Measurements from ENCODE around the gene DHRS7C. TPM values are rescaled to one million over a fixed set of nuclear protein-coding genes. Genes with fewer than 3 reads are reported as not detected.

DHRS7C gene
- total RNA-seq, 2 experiments from 2014 or later = not detected

DNA sequence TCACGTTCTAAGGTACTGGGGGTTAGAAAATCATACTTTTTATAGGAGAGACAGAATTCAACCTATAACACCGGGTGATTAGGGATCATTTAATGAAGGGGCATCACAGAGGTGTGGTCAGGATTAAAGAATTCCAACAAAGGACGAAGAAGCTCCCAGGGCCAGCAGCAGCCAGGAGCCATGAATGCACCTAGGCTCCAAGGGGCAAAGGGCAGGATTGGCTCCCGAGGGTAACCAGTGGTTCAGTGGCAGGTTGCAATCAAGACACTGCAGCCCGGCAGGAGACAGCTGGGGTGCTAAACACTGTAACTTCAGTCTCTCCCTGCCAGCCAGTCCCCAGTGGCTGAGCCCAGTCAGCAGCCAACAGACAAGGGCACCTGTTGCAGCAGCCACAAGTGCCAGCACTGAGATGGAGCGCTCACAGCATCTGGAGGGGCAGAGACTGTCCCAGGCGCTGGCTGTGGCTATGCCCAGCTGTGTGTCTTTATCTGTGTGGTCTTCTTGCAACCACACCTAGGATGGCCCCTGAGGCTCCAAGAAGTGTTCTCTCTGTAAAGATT is 23.9 kb downstream of the DHRS7C start:
- peaks cover 5% of the 10 kb centered on the region for H3K4me1 Mint-ChIP-seq
- H3K9me3 Mint-ChIP-seq (ENCODE audit: low read depth) = no peaks in the 10 kb centered on the region
- CTCF ChIA-PET = no interaction called here
- ATAC-seq = no peak
- H3K27ac Mint-ChIP-seq = no peak overlapping the region
- no peaks in the 10 kb centered on the region for H3K36me3 Mint-ChIP-seq
- DNase-seq = no peak
- peaks cover 12% of the 10 kb centered on the region for H3K27me3 Mint-ChIP-seq
- no peak overlapping the region for H3K4me3 Mint-ChIP-seq

DNA sequence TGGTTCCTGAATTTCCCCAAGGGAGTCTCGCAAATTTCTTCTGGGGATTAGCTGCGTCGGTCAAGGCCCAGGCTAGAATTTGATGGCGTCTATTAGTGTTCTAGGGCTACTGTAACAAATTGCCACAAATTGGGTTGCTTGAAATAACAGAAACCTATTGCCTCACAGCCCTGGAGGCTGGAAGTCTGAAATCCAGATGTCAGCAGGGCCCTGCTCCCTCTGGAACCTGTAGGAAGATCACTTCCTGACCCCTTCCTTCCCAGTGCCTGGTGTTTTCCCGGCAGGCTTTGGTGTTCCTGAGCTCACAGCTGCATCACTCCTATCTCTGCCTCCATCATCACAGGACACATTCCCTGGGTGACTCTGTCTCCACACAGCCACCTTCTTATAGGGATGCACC is 24.4 kb downstream of the DHRS7C start:
- H3K4me1 Mint-ChIP-seq = peaks cover 7% of the 10 kb centered on the region
- peaks cover 12% of the 10 kb centered on the region for H3K27me3 Mint-ChIP-seq
- no peak overlapping the region for H3K27ac Mint-ChIP-seq
- no peaks in the 10 kb centered on the region for H3K36me3 Mint-ChIP-seq
- DNase-seq = no peak
- no peak overlapping the region for H3K4me3 Mint-ChIP-seq
- H3K9me3 Mint-ChIP-seq (ENCODE audit: low read depth) = no peaks in the 10 kb centered on the region
- CTCF ChIA-PET = no interaction called here
- ATAC-seq = no peak

GRCh38 chr17:9765322-9765721 is 26.1 kb downstream of the DHRS7C start:
- Mint-ChIP-seq H3K9me3 (ENCODE audit: low read depth) (no peaks in the 10 kb centered on the region), H3K27ac (no peak overlapping the region), H3K36me3 (no peaks in the 10 kb centered on the region), H3K4me1 (peaks cover 7% of the 10 kb centered on the region), H3K27me3 (peaks cover 12% of the 10 kb centered on the region), H3K4me3 (no peak overlapping the region)
- ATAC-seq = no peak
- CTCF ChIA-PET = interaction anchor here (1.1 kb wide), 1 partner anchor 21 kb away, joined by 3 read pairs; no protein-coding TSS in a partner anchor
- no peak for DNase-seq

DNA sequence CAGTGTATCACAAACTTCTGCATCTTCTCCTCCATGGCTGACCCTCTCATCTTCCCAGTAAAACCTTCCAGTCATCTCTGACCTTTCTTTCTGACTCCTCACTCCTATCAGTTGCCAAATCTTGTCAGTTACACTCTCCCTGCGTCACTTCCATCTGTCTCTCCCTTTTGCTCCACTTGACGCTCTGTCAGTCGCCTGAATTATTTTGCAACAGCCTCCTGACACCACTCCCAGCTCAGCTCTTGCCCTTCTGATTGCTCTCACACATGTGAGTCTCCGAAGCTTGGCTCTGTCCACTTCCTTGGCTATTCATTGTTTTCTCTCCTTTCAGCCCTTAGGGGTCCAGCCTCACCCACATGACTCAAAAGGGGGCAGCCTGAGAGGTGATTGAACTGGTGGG is 27.7 kb downstream of the DHRS7C start:
- no peak for ATAC-seq
- Mint-ChIP-seq H3K4me3 (no peak overlapping the region), H3K9me3 (ENCODE audit: low read depth) (no peaks in the 10 kb centered on the region), H3K27me3 (peaks cover 12% of the 10 kb centered on the region), H3K36me3 (no peaks in the 10 kb centered on the region), H3K27ac (no peak overlapping the region), H3K4me1 (peaks cover 7% of the 10 kb centered on the region)
- DNase-seq = no peak
- CTCF ChIA-PET = no interaction called here

DNA sequence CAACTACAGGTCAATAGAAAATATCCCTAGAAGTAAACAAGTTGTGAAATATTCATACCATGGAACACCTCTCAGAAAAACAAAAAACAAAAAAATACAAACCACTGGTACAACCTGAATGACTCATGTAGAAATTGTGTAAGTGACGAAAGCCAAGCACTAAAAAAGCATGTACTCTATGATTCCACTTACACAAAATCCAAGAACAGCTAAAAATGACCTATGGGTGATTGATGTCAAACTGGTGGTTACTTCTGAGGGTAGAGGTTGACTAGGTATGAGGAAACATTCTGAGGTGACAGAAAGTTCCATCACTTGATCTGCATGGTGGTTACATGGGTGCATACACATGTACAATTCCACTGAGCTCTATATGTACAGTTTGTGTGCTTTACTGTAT is 31.1 kb downstream of the DHRS7C start:
- Mint-ChIP-seq H3K9me3 (ENCODE audit: low read depth) (no peaks in the 10 kb centered on the region), H3K4me1 (peaks cover 7% of the 10 kb centered on the region), H3K27me3 (peaks cover 8% of the 10 kb centered on the region), H3K4me3 (no peak overlapping the region), H3K27ac (no peak overlapping the region), H3K36me3 (no peaks in the 10 kb centered on the region)
- DNase-seq = no peak
- CTCF ChIA-PET = interaction anchor here (0.9 kb wide), 1 partner anchor 32 kb away, joined by 3 read pairs; no protein-coding TSS in a partner anchor
- ATAC-seq = no peak

DNA sequence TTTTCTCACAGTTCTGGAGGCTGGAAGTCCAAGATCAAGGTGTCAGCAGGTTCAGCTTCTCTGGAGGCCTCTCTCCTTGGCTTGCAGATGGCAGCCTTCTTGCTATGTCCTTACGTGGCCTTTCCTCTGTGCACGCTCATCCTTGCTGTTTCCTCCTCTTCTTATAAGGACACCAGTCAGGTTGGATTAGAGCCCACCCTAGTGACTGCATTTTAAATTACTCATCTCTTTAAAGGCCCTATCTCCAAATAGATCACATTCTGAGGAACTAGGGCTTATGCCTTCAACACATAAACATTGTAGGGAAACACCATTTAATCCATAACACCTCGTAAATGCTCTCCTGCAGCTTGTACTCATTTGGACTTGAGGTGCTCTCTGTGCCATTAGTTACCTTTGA is 36.3 kb downstream of the DHRS7C start:
- H3K36me3 Mint-ChIP-seq = no peaks in the 10 kb centered on the region
- CTCF ChIA-PET = no interaction called here

GRCh38 chr17:9750524-9750923 is 40.9 kb downstream of the DHRS7C start:
- no peaks in the 10 kb centered on the region for H3K36me3 Mint-ChIP-seq
- no peaks in the 10 kb centered on the region for H3K9me3 Mint-ChIP-seq (ENCODE audit: low read depth)
- H3K27ac Mint-ChIP-seq = no peak overlapping the region
- no peak for DNase-seq
- CTCF ChIA-PET = no interaction called here
- no peaks in the 10 kb centered on the region for H3K4me1 Mint-ChIP-seq
- H3K4me3 Mint-ChIP-seq = no peak overlapping the region
- peaks cover 15% of the 10 kb centered on the region for H3K27me3 Mint-ChIP-seq
- no peak for ATAC-seq

More for the DNA sequence above, 36.3 kb downstream of the DHRS7C start:
- peaks cover 9% of the 10 kb centered on the region for H3K27me3 Mint-ChIP-seq
- ATAC-seq (no peak), DNase-seq (no peak)
- no peaks in the 10 kb centered on the region for H3K9me3 Mint-ChIP-seq (ENCODE audit: low read depth)
- no peaks in the 10 kb centered on the region for H3K4me1 Mint-ChIP-seq
- no peak overlapping the region for H3K27ac Mint-ChIP-seq
- H3K4me3 Mint-ChIP-seq = no peak overlapping the region

DNA sequence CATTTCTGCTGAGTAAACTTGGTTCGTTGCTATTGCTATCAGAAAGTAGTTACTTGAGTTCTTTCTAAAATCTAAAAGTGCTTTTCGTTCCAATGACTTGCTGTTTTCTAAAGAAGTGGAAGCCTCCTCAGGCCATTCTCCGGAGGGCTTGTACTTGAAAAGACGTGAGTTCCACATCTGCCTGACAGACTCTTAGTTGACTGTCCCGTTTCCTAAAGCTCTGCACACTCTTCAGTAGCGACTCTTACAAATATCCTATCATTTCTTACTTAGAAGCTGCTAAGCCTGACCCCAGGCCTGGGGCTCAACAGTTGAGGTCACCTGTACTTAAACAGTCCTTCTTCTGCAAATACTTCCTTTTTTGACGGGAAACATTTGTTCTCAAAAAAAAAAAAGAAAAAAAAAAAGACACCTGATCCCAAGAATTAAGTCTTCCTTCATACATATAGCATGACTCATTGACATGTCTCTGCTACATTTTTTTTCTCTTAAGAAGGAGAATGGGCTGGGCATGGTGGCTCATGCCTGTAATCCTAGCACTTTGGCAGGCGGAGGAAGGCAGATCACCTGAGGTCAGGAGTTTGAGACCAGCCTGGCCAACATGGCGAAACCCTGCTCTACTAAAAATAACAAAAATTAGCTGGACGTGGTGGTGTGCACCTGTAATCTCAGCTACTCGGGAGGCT is 61.5 kb downstream of the DHRS7C start:
- Mint-ChIP-seq H3K9me3 (ENCODE audit: low read depth) (no peaks in the 10 kb centered on the region), H3K27me3 (peaks cover 11% of the 10 kb centered on the region), H3K27ac (no peak overlapping the region), H3K36me3 (no peaks in the 10 kb centered on the region), H3K4me3 (no peak overlapping the region), H3K4me1 (no peaks in the 10 kb centered on the region)
- ATAC-seq (no peak), DNase-seq (no peak)
- CTCF ChIA-PET = interaction anchor here (0.7 to 1.8 kb wide), 2 partner anchors 15 to 39 kb away, joined by 4 to 5 read pairs; no protein-coding TSS in a partner anchor

DNA sequence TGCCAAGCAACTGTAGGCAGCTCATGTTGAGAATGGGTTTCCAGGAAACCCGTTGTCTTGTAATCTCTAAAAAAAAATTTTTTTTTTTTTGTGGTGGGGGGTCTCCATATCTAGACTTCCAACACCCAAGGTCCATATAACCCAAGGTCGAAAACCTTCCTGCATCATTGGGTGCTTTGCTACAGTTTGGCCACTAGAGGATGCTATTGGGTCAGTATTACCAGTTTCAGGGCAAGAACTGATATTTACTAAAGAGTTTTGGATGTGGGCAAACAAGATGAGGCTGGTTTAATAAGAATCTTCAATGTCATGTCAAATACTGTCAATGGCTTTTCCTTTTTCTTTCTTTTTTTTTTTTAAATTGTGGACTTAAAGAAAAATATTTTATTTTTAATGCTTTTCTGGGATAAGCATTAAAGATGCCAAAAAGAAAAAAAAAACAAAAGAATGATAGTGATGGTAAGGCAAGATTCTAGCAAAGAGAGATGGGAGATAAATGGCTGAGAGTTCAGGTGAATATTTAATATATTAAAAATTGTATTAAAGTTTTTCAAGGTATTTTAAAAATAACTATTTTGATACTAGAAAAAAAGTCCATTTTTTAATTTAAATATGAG is 62.2 kb downstream of the DHRS7C start:
- H3K27me3 Mint-ChIP-seq = peaks cover 11% of the 10 kb centered on the region
- DNase-seq (no peak), ATAC-seq (no peak)
- no peaks in the 10 kb centered on the region for H3K36me3 Mint-ChIP-seq
- H3K27ac Mint-ChIP-seq = no peak overlapping the region
- no peaks in the 10 kb centered on the region for H3K9me3 Mint-ChIP-seq (ENCODE audit: low read depth)
- no peaks in the 10 kb centered on the region for H3K4me1 Mint-ChIP-seq
- no peak overlapping the region for H3K4me3 Mint-ChIP-seq
- CTCF ChIA-PET = interaction anchor here (0.6 to 1.8 kb wide), 7 partner anchors 16 to 152 kb away, joined by 3 to 6 read pairs (median 4); partner anchors contain the start of gene CFAP52

GRCh38 chr17:9728564-9728963 is 62.8 kb downstream of the DHRS7C start:
- H3K27me3 Mint-ChIP-seq = peaks cover 13% of the 10 kb centered on the region

GRCh38 chr17:9728005-9728404 is 63.4 kb downstream of the DHRS7C start:
- Mint-ChIP-seq H3K36me3 (no peaks in the 10 kb centered on the region), H3K4me1 (no peaks in the 10 kb centered on the region), H3K27ac (no peak overlapping the region), H3K4me3 (no peak overlapping the region), H3K9me3 (ENCODE audit: low read depth) (no peaks in the 10 kb centered on the region), H3K27me3 (peaks cover 13% of the 10 kb centered on the region)
- DNase-seq (no peak), ATAC-seq (no peak)
- CTCF ChIA-PET = interaction anchor here (0.6 to 1.3 kb wide), 5 partner anchors 17 to 151 kb away, joined by 3 to 6 read pairs (median 4); partner anchors contain the start of gene CFAP52

More at GRCh38 chr17:9728564-9728963, 62.8 kb downstream of the DHRS7C start:
- CTCF ChIA-PET = interaction anchor here (0.6 to 1.3 kb wide), 6 partner anchors 16 to 152 kb away, joined by 3 to 6 read pairs (median 4); partner anchors contain the start of gene CFAP52
- Mint-ChIP-seq H3K36me3 (no peaks in the 10 kb centered on the region), H3K4me1 (no peaks in the 10 kb centered on the region), H3K4me3 (no peak overlapping the region), H3K9me3 (ENCODE audit: low read depth) (no peaks in the 10 kb centered on the region), H3K27ac (no peak overlapping the region)
- ATAC-seq = no peak
- DNase-seq = no peak

DNA sequence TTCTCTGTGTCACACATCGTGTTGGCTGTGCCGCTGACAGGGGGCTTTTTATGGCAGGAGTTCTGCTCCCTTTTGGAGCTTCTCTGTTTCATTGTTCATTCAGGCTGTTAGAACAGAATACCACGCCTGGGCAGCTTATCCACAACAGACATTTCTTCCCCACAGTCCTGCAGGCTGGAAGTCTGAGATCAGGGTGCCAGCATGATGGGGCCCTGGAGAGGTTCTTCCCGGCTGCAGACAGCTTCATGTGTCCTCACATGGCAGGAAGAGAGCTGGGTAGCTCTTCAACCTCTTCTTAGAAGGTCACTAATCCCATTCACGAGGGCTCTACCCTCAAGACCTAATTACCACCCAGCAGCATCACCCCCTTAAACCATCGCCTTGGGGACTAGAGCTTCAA is 65.1 kb downstream of the DHRS7C start:
- no peak overlapping the region for H3K27ac Mint-ChIP-seq
- no peak for ATAC-seq
- no peak overlapping the region for H3K4me3 Mint-ChIP-seq
- H3K36me3 Mint-ChIP-seq = no peaks in the 10 kb centered on the region
- peaks cover 13% of the 10 kb centered on the region for H3K27me3 Mint-ChIP-seq
- H3K4me1 Mint-ChIP-seq = no peaks in the 10 kb centered on the region
- CTCF ChIA-PET = interaction anchor here (1.1 kb wide), 1 partner anchor 9 kb away, joined by 3 read pairs; no protein-coding TSS in a partner anchor
- no peaks in the 10 kb centered on the region for H3K9me3 Mint-ChIP-seq (ENCODE audit: low read depth)
- DNase-seq = no peak

- H3K4me3 Mint-ChIP-seq = no peak overlapping the region
These were observed 65.8 kb downstream of the DHRS7C start for GRCh38 chr17:9725575-9725974.

More at GRCh38 chr17:9725575-9725974, 65.8 kb downstream of the DHRS7C start:
- no peak for DNase-seq
- no peak for ATAC-seq
- Mint-ChIP-seq H3K9me3 (ENCODE audit: low read depth) (no peaks in the 10 kb centered on the region), H3K4me1 (no peaks in the 10 kb centered on the region), H3K27me3 (peaks cover 11% of the 10 kb centered on the region), H3K36me3 (no peaks in the 10 kb centered on the region), H3K27ac (no peak overlapping the region)
- CTCF ChIA-PET = no interaction called here
